GM12865 (cell line): ENCODE data around the gene CSRNP3.

ENCODE experiments used
- DNase-seq: peaks from one replicate; pipeline ENCODE4 v3.0.0; 2010; ENCODE audit warnings: low read depth
- H3K4me3 ChIP-seq: 2 replicates; pipeline ENCODE4 v1.5.1; 2011; ENCODE audit warnings: mild to moderate bottlenecking, low read depth, low read length, control low read depth
- TF ChIP-seq, protein P1 (sequence below): IDR thresholded peaks from 2 replicates; pipeline ENCODE4 v1.5.1; 2011; ENCODE audit warnings: low read length, control low read depth, low read depth, inconsistent platforms; ENCODE audit not compliant: insufficient read depth; ENCODE audit errors: missing control alignments

The CSRNP3 gene

DNA sequence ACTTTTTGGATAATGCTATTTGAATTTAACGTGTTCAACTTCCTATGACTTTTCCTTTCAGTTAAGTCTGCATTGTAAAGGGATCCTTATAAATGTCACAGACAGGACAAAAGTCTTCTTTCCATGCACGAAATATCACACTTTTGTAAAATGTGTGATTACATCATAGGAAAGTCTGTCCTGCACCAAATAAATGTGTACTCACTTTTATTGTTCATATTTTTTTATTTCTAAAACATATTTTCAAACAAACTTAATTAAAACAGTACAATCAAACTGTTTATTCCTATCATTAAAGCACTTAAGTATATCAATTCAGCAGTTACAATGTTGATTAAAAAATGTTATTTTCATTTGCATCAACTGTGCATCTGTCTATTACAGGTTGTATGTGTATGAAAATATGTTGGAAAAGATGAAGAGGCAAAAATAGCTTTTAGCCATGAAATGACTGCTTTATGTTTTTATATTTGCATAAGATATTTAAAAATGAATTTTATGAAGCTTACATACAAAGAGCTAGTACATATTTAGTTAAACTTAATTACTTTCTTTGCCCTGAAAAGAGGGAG, 105.6 kb downstream of the CSRNP3 start:
- TF ChIP-seq, protein P1, sequence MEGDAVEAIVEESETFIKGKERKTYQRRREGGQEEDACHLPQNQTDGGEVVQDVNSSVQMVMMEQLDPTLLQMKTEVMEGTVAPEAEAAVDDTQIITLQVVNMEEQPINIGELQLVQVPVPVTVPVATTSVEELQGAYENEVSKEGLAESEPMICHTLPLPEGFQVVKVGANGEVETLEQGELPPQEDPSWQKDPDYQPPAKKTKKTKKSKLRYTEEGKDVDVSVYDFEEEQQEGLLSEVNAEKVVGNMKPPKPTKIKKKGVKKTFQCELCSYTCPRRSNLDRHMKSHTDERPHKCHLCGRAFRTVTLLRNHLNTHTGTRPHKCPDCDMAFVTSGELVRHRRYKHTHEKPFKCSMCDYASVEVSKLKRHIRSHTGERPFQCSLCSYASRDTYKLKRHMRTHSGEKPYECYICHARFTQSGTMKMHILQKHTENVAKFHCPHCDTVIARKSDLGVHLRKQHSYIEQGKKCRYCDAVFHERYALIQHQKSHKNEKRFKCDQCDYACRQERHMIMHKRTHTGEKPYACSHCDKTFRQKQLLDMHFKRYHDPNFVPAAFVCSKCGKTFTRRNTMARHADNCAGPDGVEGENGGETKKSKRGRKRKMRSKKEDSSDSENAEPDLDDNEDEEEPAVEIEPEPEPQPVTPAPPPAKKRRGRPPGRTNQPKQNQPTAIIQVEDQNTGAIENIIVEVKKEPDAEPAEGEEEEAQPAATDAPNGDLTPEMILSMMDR = no peak
- H3K4me3 ChIP-seq = no peak overlapping the region
- DNase-seq = no peak

DNA sequence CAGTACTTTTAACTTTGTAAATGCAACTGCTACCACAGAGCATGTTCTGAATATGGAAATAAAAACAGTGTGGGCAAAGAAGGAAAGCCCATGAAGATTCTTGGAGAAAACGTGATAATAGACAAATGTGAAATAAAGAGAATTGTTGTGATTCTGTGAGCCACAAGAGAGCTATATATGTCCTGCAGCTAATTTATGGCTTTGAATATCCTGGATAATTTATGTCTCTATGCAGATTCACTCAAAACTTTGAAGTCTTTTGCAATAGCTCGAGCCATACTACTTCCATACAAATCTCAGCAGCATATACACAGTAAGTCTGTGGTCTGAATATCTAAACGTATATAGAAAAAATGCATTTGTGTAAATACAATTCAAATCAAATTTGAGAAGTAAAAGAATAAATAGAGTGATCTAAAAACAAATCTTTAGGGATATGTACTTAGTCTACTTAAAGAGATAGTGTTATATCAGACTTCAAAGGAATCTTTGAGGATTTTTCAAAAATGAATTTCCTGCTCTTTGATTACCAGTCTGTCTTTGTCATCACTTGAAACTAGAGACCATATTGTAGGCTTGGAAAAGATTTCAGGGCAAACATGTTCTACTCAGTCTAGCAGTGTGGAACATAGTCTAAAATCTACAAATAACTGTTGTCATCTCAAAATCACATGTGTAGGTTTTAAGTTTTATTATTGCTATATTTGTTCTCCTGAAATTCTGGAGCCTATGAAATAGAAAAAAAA, 107.1 kb downstream of the CSRNP3 start:
- no peak overlapping the region for H3K4me3 ChIP-seq
- no peak for DNase-seq
- TF ChIP-seq, protein P1 = no peak

GRCh38 chr2:165582409-165582808, 112.9 kb downstream of the CSRNP3 start:
- H3K4me3 ChIP-seq = no peak overlapping the region
- no peak for DNase-seq
- TF ChIP-seq, protein P1 = no peak

DNA sequence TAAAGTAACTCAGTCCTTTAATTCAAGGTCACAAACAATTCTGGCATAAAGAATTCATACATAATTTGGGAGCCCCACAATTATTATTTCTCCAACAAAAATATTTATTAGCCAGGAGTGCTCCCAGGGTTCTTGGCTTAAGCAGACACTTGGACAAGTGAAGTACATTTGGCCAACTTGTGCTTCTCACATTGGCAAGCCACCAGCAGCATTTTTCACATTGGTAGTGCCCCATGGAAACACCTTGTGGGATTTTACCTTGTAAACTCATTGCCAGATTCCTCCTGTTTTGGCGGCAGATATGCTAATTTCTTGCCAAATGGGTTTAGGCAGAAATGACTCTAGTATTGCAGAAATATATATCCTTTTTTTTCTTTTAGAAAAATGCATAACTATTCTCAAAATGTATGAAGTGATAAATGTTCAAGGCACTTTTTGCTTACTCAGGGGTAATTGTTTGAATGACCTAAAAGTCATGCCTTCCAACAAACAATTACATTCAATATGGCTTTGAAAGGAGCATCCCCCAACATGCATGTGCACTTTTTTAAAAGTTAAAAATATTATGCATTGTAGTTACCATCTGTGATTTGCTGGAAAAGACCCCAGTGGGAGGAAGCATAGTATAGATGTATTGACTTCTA, 113.5 kb downstream of the CSRNP3 start:
- no peak for DNase-seq
- no peak overlapping the region for H3K4me3 ChIP-seq
- TF ChIP-seq, protein P1 = no peak

DNA sequence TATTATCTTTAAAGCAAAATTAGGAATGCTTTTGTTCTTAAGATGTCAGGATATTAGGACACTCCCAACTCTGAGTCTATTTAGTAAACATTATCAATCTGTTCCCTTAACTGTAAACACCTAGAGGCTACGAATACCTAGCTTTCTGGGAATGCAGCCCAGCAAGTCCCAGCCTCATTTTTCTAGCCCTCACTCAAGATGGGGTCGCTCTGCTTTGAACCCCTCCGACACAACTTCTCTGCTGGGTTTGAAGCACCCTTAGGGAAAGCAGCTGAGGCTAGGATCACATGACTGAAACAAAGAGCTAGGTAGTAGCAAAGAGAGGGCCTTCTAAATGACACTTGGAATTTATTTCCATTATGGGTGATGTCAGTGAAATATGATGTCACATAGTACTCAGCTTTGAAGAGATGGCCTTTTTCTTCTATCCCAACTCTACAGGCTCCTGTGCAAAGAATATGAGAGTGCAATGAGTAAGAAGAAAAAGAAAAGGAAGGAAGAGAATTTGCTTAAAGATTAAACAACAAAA, 114.7 kb downstream of the CSRNP3 start:
- TF ChIP-seq, protein P1 = no peak
- DNase-seq = no peak
- H3K4me3 ChIP-seq = no peak overlapping the region

DNA sequence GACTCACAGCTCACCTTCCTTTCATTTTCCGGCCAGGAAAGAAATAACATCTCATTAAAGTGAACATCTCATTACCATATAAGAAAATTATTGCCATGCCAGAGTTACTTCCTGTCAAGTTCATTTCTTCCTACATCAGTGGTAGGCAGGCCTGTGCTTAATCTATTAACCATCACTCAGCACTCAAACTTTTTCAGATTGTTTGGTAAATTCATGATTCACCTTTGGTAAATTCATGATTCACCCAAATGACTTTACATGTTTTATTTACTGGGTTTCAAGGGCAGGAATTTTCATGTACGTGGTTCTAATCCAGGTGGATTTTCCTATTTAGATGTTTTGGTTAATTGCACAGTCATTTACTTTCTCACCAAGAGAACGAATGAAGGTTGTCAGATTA, 116.5 kb downstream of the CSRNP3 start:
- TF ChIP-seq, protein P1 = no peak
- no peak for DNase-seq

More for the DNA sequence above, 116.5 kb downstream of the CSRNP3 start:
- no peak overlapping the region for H3K4me3 ChIP-seq
